Heart left ventricle (tissue), 16 donors: ENCODE measurements around the gene CCDC27. TPM values are rescaled to one million over a fixed set of nuclear protein-coding genes. Genes with fewer than 3 reads are reported as not detected.
A peak's percentile ranks its signal among the peaks of the same experiment; 100 is the strongest.
"Not testable (repeated sequence)": the region's sequence is repeated elsewhere in the genome, so short reads cannot be mapped to it uniquely, and the experiment has no call there.

Experiments used
- ATAC-seq, 4 donors: fragments of 200-7000 bp; cut with Tn5 transposase; one replicate each; pipeline ENCODE4 v1.9.1; 2020 to 2022; ENCODE audit warnings: moderate library complexity in 4 of 4, mild to moderate bottlenecking in 3 of 4, moderate number of reproducible peaks in 1 of 4
- DNase-seq, 5 donors: peaks; one replicate each; pipeline ENCODE4 v3.0.0-alpha.2; 2020
- H3K27ac ChIP-seq, 12 donors: fragments of 200-600 bp; sonication (generic) in 4 of 12; one replicate each; pipeline versions ENCODE4 v1.5.0 to v1.8.0; 2016 to 2022; ENCODE audit warnings: mild to moderate bottlenecking in 2 of 12
- H3K27me3 ChIP-seq, 9 donors: fragments of 200-600 bp; sonication (generic) in 2 of 9; one replicate each; pipeline versions ENCODE4 v1.5.1 to v1.8.0; 2016 to 2022; ENCODE audit warnings: mild to moderate bottlenecking in 3 of 9
- H3K36me3 ChIP-seq, 9 donors: fragments of 200-600 bp; sonication (generic) in 2 of 9; one replicate each; pipeline versions ENCODE4 v1.5.0 to v1.8.0; 2018 to 2022; ENCODE audit warnings: mild to moderate bottlenecking in 2 of 9
- H3K4me1 ChIP-seq, 12 donors: fragments of 200-600 bp; sonication (generic) in 4 of 12; one replicate each; pipeline versions ENCODE4 v1.5.0 to v1.8.0; 2016 to 2022; ENCODE audit warnings: mild to moderate bottlenecking in 3 of 12
- H3K4me3 ChIP-seq, 12 donors: fragments of 200-600 bp; sonication (generic) in 4 of 12; one replicate each; pipeline versions ENCODE4 v1.5.0 to v1.8.0; 2017 to 2022; ENCODE audit warnings: mild to moderate bottlenecking in 9 of 12, moderate library complexity in 4 of 12
- H3K9me3 ChIP-seq, 12 donors: fragments of 200-600 bp; sonication (generic) in 4 of 12; one replicate each; pipeline versions ENCODE4 v1.5.0 to v1.8.0; 2016 to 2022; ENCODE audit warnings: mild to moderate bottlenecking in 1 of 12
- POLR2A ChIP-seq, 2 donors: fragments of 450-650 bp; IDR thresholded peaks; one replicate each; pipeline ENCODE4 v1.6.1; 2017; ENCODE audit warnings: antibody characterized with exemption in 2 of 2, mild to moderate bottlenecking in 2 of 2, moderate library complexity in 2 of 2
- WGBS, 4 donors: extraction: QIAGEN DNeasy Blood & Tissue Kit in 2 of 4; methylation state at CpG; one replicate each; pipeline versions ENCODE4 v1.1.5 to v1.1.7; 2013 to 2018; 5-methylcytosine and 5-hydroxymethylcytosine counted together
- intact Hi-C, 10 donors: fragments of 100-400 bp; cut with DNase I; formaldehyde crosslinking; loops; one replicate each; pipeline versions ENCODE4 v1.11.1 to v1.14.2; 2022
- polyA plus RNA-seq, 2 donors: library from polyadenylated mRNA; stranded (reverse); fragments of 200-250 nt; gene quantifications; one replicate each; pipeline ENCODE4 v1.2.3, GENCODE V29; 2013
- total RNA-seq, 9 donors: library from RNA; depleted of rRNA in 2 of 9; stranded (reverse); fragments of >200 nt in 2 of 9; fragmentation: NEBNext Ultra II Directional in 3 of 9; extraction: Animal tissue kit (Norgen Biotek cat#: 25700) in 3 of 9; gene quantifications; one replicate each; pipeline versions ENCODE4 v1.1.0 to v1.2.4, GENCODE V29; 2016 to 2023
- TF ChIP-seq, protein P1 (sequence below), 12 donors: fragments of 200-600 bp; sonication (generic) in 4 of 12; IDR thresholded peaks; one replicate each; pipeline versions ENCODE4 v1.5.0 to v1.8.0; 2018 to 2022; ENCODE audit warnings: antibody characterized with exemption in 12 of 12, mild to moderate bottlenecking in 5 of 12
- donor health status: ischemic (EF 13 %, LVEDD 7.1; RV severe dilation, severe dysfunction).
- donor health status: healthy with polysubstance abuse.
- donor health status: DM: no; HTN: yes; CAD: no.
- donor health status: DM: no; HTN: no; CAD: no.
- donor health status: ischemic (EF 25% LVEDD 6.9; RV normal size, moderate dysfunction).
- donor health status: ischemic (EF 25% LVEDD 5.7; RV mildly dilated, moderate dysfunction).
- donor health status: healthy.
- donor health status: DM: yes; HTN: yes; CAD: no.
- donor health status: ischemic (EF 35%, LVEDD 5.7; RV mildly dilated, moderate dysfunction).
- donor health status: nonischemic (EF 11% LVEDD 7.7; RV severe dilation, severe dysfunction).
- donor health status: DM: yes; HTN: yes; CAD: no.
- donor health status: PGD.
- donor health status: ischemic (EF 29% LVEDD 5.4; RV normal size, mild dysfunction).
- donor health status: nonischemic (EF 23%, LVEDD 6.1; RV moderate dilation, normal function).

The CCDC27 gene
- total and polyA plus RNA-seq, 11 donors: not detected

DNA sequence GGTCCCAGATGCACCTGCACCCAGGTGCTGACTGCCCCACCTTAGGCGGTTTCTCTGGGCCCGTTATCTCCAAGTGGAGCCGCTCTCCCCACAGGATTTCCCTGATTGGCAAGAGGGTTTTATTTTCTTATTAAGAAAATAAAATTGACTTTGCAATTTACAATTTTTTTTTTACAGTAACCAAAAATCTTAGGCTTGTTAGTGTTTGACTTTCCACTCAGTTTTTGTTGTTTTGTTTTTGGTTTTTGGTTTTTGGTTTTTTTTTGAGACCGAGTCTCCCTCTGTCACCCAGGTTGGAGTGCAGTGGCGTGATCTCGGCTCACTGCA lies 4.8 kb upstream of the CCDC27 start:
- intact Hi-C loops: no loop called here
- DNase-seq: no peak
- TF ChIP-seq, protein P1, sequence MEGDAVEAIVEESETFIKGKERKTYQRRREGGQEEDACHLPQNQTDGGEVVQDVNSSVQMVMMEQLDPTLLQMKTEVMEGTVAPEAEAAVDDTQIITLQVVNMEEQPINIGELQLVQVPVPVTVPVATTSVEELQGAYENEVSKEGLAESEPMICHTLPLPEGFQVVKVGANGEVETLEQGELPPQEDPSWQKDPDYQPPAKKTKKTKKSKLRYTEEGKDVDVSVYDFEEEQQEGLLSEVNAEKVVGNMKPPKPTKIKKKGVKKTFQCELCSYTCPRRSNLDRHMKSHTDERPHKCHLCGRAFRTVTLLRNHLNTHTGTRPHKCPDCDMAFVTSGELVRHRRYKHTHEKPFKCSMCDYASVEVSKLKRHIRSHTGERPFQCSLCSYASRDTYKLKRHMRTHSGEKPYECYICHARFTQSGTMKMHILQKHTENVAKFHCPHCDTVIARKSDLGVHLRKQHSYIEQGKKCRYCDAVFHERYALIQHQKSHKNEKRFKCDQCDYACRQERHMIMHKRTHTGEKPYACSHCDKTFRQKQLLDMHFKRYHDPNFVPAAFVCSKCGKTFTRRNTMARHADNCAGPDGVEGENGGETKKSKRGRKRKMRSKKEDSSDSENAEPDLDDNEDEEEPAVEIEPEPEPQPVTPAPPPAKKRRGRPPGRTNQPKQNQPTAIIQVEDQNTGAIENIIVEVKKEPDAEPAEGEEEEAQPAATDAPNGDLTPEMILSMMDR (IDR thresholded peaks at IDR 0.05): no peak
- TF ChIP-seq POLR2A (IDR thresholded peaks at IDR 0.05): no peak
- Histone ChIP-seq H3K36me3 (peaks cover 0 to 9% (median 5%) of the 10 kb centered on the region in 9 donors), H3K27ac (peak overlapping the region in 11 of 12 donors; percentile 62 to 90 (median 83)), H3K4me1 (peaks cover 0 to 35% (median 17%) of the 10 kb centered on the region in 12 donors), H3K4me3 (peak overlapping the region; percentile 59 to 99 (median 83)), H3K9me3 (no peaks in the 10 kb centered on the region), H3K27me3 (peaks cover 0 to 7% (median 0%) of the 10 kb centered on the region in 9 donors)
- ATAC-seq: no peak
- WGBS, 4 donors: 40 to 47% (median 43%) methylated on average over 6 of the region's 6 CpGs

DNA sequence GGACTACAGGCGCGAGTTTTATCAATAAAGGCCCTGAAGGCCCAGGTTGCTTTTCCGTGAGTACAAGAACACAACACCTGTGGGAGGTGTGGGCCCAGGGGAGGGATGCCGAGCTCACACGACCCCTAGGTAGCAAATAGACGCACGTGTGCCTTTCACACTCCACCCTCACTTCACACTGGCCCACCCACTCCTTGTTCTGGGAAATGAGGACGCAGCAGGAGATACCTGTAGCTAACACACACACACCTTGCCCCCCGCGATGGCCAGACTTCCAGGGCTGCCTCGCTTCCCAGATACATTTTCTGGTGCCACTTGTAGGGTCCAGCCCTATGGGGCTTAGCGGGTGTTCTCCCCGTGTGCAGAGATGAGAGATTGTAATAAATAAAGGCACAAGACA lies 4.3 kb upstream of the CCDC27 start:
- H3K36me3 ChIP-seq: peaks cover 0 to 4% (median 1%) of the 10 kb centered on the region in 9 donors
- DNase-seq: peak in 1 of 5 donors; percentile 32
- no peaks in the 10 kb centered on the region for H3K9me3 ChIP-seq
- H3K4me3 ChIP-seq: peak overlapping the region in 9 of 12 donors; percentile 74 to 99 (median 85)
- H3K27me3 ChIP-seq: peaks cover 0 to 10% (median 0%) of the 10 kb centered on the region in 9 donors
- WGBS, 4 donors: 81 to 87% (median 84%) methylated on average over 13 of the region's 13 CpGs
- no peak for TF ChIP-seq POLR2A (IDR thresholded peaks at IDR 0.05)
- TF ChIP-seq, protein P1 (IDR thresholded peaks at IDR 0.05): no peak
- peak overlapping the region in 2 of 12 donors; percentile 87 to 88 for H3K27ac ChIP-seq
- intact Hi-C loops: no loop called here
- H3K4me1 ChIP-seq: peaks cover 0 to 35% (median 17%) of the 10 kb centered on the region in 12 donors
- ATAC-seq: no peak

DNA sequence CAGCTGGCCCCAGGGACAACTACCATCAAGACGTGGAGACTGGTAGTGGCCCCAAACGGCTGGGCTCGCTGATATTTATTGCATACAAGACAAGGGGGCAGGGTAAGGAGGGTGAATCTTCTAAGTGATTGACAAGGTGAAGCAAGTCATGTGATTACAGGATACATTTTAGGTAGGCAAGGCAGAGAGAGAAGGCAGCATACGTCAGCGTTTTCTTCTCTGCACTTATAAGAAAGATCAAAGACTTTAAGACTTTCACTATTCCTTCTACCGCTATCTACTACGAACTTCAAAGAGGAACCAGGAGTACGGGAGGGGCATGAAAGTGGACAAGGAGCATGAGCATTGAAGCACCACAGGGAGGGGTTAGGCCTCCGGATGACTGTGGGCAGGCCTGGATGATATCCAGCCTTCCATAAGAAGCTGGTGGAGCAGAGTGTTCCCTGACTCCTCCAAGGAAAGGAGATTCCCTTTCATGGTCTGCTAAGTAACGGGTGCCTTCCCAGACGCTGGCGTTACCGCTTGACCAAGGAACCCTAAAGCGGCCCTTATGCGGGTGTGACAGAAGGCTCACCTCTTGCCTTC lies 3.8 kb upstream of the CCDC27 start:
- H3K27ac ChIP-seq, H3K9me3 ChIP-seq, ATAC-seq, intact Hi-C loops, DNase-seq, H3K36me3 ChIP-seq, H3K4me3 ChIP-seq: not testable (repeated sequence)
- 83 to 86% (median 85%) methylated on average over 15 of the region's 15 CpGs for WGBS, 4 donors
- H3K27me3 ChIP-seq: peaks cover 0 to 10% (median 0%) of the 10 kb centered on the region in 9 donors
- H3K4me1 ChIP-seq: peaks cover 0 to 35% (median 17%) of the 10 kb centered on the region in 12 donors

DNA sequence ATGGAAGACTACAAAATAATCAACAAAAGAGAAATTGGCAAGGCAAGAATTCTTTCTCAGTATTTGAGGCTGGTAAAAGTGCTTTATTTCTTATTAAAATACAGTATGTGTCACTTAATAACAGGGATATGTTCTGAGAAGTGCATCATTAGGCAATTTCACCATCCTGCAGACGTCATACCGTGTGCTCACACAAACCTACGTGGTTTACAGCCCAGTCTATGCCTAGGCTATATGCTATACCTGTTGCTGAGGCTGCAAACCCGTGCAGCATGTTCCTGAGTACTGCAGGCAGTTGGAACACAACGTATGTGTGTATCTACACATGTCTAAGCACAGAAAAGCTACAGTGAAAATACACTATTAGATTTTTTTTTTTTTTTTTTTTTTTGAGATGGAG lies 2.7 kb upstream of the CCDC27 start:
- peaks cover 0 to 33% (median 17%) of the 10 kb centered on the region in 12 donors for H3K4me1 ChIP-seq
- no peak overlapping the region for H3K4me3 ChIP-seq
- no peaks in the 10 kb centered on the region for H3K9me3 ChIP-seq
- peaks cover 0 to 21% (median 0%) of the 10 kb centered on the region in 9 donors for H3K27me3 ChIP-seq
- 67 to 73% (median 69%) methylated on average over 5 of the region's 5 CpGs for WGBS, 4 donors
- TF ChIP-seq POLR2A (IDR thresholded peaks at IDR 0.05): no peak
- TF ChIP-seq, protein P1 (IDR thresholded peaks at IDR 0.05): no peak
- no peak for ATAC-seq
- no peaks in the 10 kb centered on the region for H3K36me3 ChIP-seq
- DNase-seq: no peak
- H3K27ac ChIP-seq: no peak overlapping the region
- intact Hi-C loops: no loop called here

DNA sequence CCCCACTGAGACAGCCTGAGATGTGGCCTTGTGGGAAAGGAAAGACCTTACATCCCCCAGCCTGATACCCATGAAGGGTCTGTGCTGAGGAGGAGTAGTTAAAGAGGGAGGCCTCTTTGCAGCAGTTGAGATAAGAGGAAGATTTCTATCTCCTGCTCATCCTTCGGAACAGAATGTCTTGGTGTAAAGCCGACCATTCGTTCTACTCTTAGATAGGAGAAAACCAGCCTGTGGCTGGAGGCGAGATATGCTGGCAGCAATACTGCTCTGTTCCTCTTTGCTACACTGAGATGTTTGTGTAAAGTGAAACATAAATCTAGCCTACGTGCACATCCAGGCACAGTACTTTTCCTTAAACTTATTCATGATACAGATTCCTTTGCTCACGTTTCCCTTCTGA lies 1.5 kb upstream of the CCDC27 start:
- Histone ChIP-seq H3K36me3 (no peaks in the 10 kb centered on the region), H3K27me3 (peaks cover 0 to 33% (median 0%) of the 10 kb centered on the region in 9 donors), H3K9me3 (no peaks in the 10 kb centered on the region), H3K4me3 (no peak overlapping the region), H3K4me1 (peaks cover 0 to 21% (median 14%) of the 10 kb centered on the region in 12 donors), H3K27ac (no peak overlapping the region)
- TF ChIP-seq, protein P1 (IDR thresholded peaks at IDR 0.05): no peak
- TF ChIP-seq POLR2A (IDR thresholded peaks at IDR 0.05): no peak
- DNase-seq (no peak), ATAC-seq (no peak)
- WGBS, 4 donors: 40 to 68% (median 52%) methylated on average over 6 of the region's 6 CpGs
- intact Hi-C loops: no loop called here
